Measurements from ENCODE around the gene VRK3. TPM values are rescaled to one million over a fixed set of nuclear protein-coding genes. Genes with fewer than 3 reads are reported as not detected.

Gene VRK3
- total RNA-seq, 3 donors from 2014 or later (not counting 1 experiment from before 2014, with no cell fraction given) = 82.7 to 105 (median 93.7) TPM

- no peak overlapping the region for H3K4me3 Mint-ChIP-seq
- H3K4me1 Mint-ChIP-seq = peaks cover 50 to 53% of the 10 kb centered on the region in 2 donors
- H3K27ac Mint-ChIP-seq = no peak overlapping the region
- H3K9me3 ChIP-seq (ENCODE audit: control insufficient read depth, insufficient read depth, low read length) = no peaks in the 10 kb centered on the region
- intact Hi-C loops (cut with micrococcal nuclease) = no loop called here
- H3K27me3 ChIP-seq (ENCODE audit: control insufficient read depth, insufficient read depth, low read length) = no peaks in the 10 kb centered on the region
- H3K27me3 Mint-ChIP-seq (ENCODE audit: low read depth in 2 of 2) = no peaks in the 10 kb centered on the region
- H3K27ac ChIP-seq (ENCODE audit: low read length) = no peak overlapping the region
- no peak for ATAC-seq
- H3K36me3 Mint-ChIP-seq = no peaks in the 10 kb centered on the region
- WGBS (ENCODE audit: insufficient coverage) = 90% methylated on average over 16 of the region's 16 CpGs
- peaks cover 50% of the 10 kb centered on the region for H3K4me1 ChIP-seq (ENCODE audit: control insufficient read depth, insufficient read depth, low read length)
- no peak overlapping the region for H3K4me3 ChIP-seq (ENCODE audit: low read length)
- no peaks in the 10 kb centered on the region for H3K9me3 Mint-ChIP-seq
- TF ChIP-seq CTCF (IDR thresholded peaks at IDR 0.05) = no peak
- no peak for DNase-seq
- H3K36me3 ChIP-seq (ENCODE audit: control insufficient read depth, insufficient read depth, low read length) = peaks cover 53% of the 10 kb centered on the region
Observed at GRCh38 chr19:50000841-50001557, 24.2 kb downstream of the VRK3 start.

- intact Hi-C loops (cut with micrococcal nuclease) = no loop called here
- Histone ChIP-seq H3K27ac (ENCODE audit: low read length) (no peak overlapping the region), H3K36me3 (ENCODE audit: control insufficient read depth, insufficient read depth, low read length) (peaks cover 51% of the 10 kb centered on the region), H3K4me1 (ENCODE audit: control insufficient read depth, insufficient read depth, low read length) (peaks cover 44% of the 10 kb centered on the region), H3K4me3 (ENCODE audit: low read length) (no peak overlapping the region), H3K27me3 (ENCODE audit: control insufficient read depth, insufficient read depth, low read length) (no peaks in the 10 kb centered on the region), H3K9me3 (ENCODE audit: control insufficient read depth, insufficient read depth, low read length) (no peaks in the 10 kb centered on the region)
- Mint-ChIP-seq H3K27ac (no peak overlapping the region), H3K36me3 (no peaks in the 10 kb centered on the region), H3K4me3 (no peak overlapping the region), H3K4me1 (peaks cover 49 to 53% of the 10 kb centered on the region in 2 donors), H3K27me3 (ENCODE audit: low read depth in 2 of 2) (no peaks in the 10 kb centered on the region), H3K9me3 (no peaks in the 10 kb centered on the region)
- ATAC-seq = no peak
- DNase-seq = no peak
- no peak for TF ChIP-seq CTCF (IDR thresholded peaks at IDR 0.05)
- WGBS (ENCODE audit: insufficient coverage) = 89% methylated on average over 20 of the region's 20 CpGs
Observed at GRCh38 chr19:50000038-50000840, 24.9 kb downstream of the VRK3 start.

GRCh38 chr19:49999371-50000010 lies 25.7 kb downstream of the VRK3 start:
- Histone ChIP-seq H3K27me3 (ENCODE audit: control insufficient read depth, insufficient read depth, low read length) (no peaks in the 10 kb centered on the region), H3K36me3 (ENCODE audit: control insufficient read depth, insufficient read depth, low read length) (peaks cover 57% of the 10 kb centered on the region), H3K4me1 (ENCODE audit: control insufficient read depth, insufficient read depth, low read length) (peaks cover 37% of the 10 kb centered on the region), H3K4me3 (ENCODE audit: low read length) (no peak overlapping the region), H3K9me3 (ENCODE audit: control insufficient read depth, insufficient read depth, low read length) (no peaks in the 10 kb centered on the region), H3K27ac (ENCODE audit: low read length) (no peak overlapping the region)
- no peaks in the 10 kb centered on the region for H3K9me3 Mint-ChIP-seq
- intact Hi-C loops (cut with micrococcal nuclease) = no loop called here
- 94% methylated on average over 6 of the region's 6 CpGs for WGBS (ENCODE audit: insufficient coverage)
- H3K36me3 Mint-ChIP-seq = no peaks in the 10 kb centered on the region
- no peak for TF ChIP-seq CTCF (IDR thresholded peaks at IDR 0.05)
- H3K4me1 Mint-ChIP-seq = peaks cover 42 to 47% of the 10 kb centered on the region in 2 donors
- ATAC-seq (no peak), DNase-seq (no peak)
- no peaks in the 10 kb centered on the region for H3K27me3 Mint-ChIP-seq (ENCODE audit: low read depth in 2 of 2)
- H3K4me3 Mint-ChIP-seq = no peak overlapping the region
- no peak overlapping the region for H3K27ac Mint-ChIP-seq
